ENCODE measurements around the gene GPATCH1.

Gene GPATCH1

GRCh38 chr19:33171916-33172359 lies 91.0 kb downstream of the GPATCH1 start:
- no peaks in the 10 kb centered on the region for H3K27me3 ChIP-seq (ENCODE audit: insufficient read depth, low read length, poor library complexity)
- H2AFZ ChIP-seq (ENCODE audit: low read depth, low read length): no peak overlapping the region
- DNase-seq (no peak), ATAC-seq (ENCODE audit: insufficient read depth, low read depth) (no peak)
- no peak overlapping the region for H3K27ac ChIP-seq (ENCODE audit: low read length)
- no peak overlapping the region for H3K9ac ChIP-seq (ENCODE audit: low read depth, low read length)
- H3K79me2 ChIP-seq (ENCODE audit: insufficient read depth, low read length): peaks cover 10% of the 10 kb centered on the region
- no peaks in the 10 kb centered on the region; the same call in 1 of the 2 replicates for H3K36me3 ChIP-seq (ENCODE audit: insufficient read depth, low read length)
- no peak overlapping the region for H3K4me3 ChIP-seq (ENCODE audit: low read depth in 1 of 2, low read length in 2 of 2)
- H4K20me1 ChIP-seq (ENCODE audit: insufficient read depth, low read length): no peaks in the 10 kb centered on the region
- no peak overlapping the region for H3K4me2 ChIP-seq (ENCODE audit: insufficient read depth, low read length)
- TF ChIP-seq EZH2 (IDR thresholded peaks at IDR 0.05; ENCODE audit: borderline replicate concordance, low read depth, low read length, severe bottlenecking) (no peak), CTCF (IDR thresholded peaks at IDR 0.05; ENCODE audit: borderline replicate concordance, extremely low read depth, low read length, poor library complexity, severe bottlenecking) (no peak)
- peaks cover 4% of the 10 kb centered on the region for H3K9me3 ChIP-seq (ENCODE audit: insufficient read depth, low read length, severe bottlenecking)
- peaks cover 28% of the 10 kb centered on the region for H3K4me1 ChIP-seq (ENCODE audit: insufficient read depth, low read length)

DNA sequence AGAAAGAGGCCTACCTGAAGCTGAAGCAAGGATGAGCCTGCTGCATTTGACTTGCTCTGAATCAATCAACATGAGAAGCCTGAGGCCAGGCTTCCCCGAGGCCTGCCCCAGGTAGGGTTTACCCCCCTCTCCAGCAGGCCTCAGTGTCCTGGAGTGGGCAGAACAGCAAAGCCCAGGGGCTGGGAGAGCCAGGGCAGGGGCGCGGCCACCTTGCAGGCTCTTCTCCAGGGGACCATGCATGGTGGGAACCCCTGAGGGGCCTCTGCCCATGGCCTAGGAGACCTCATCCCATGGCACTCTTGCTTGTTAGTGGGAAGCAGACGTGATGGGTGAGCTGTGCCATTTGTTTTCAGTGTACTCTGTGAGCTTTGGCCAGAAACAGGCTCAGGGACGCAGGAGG lies 93.2 kb downstream of the GPATCH1 start:
- Histone ChIP-seq H3K79me2 (ENCODE audit: insufficient read depth, low read length) (peaks cover 10% of the 10 kb centered on the region), H3K4me3 (ENCODE audit: low read depth in 1 of 2, low read length in 2 of 2) (no peak overlapping the region), H3K4me2 (ENCODE audit: insufficient read depth, low read length) (peak overlapping the region; percentile 20; the same call in 1 of the 2 replicates), H2AFZ (ENCODE audit: low read depth, low read length) (no peak overlapping the region), H3K9me3 (ENCODE audit: insufficient read depth, low read length, severe bottlenecking) (no peaks in the 10 kb centered on the region), H3K9ac (ENCODE audit: low read depth, low read length) (no peak overlapping the region), H3K4me1 (ENCODE audit: insufficient read depth, low read length) (peaks cover 41% of the 10 kb centered on the region), H3K27me3 (ENCODE audit: insufficient read depth, low read length, poor library complexity) (no peaks in the 10 kb centered on the region), H3K27ac (ENCODE audit: low read length) (no peak overlapping the region), H3K36me3 (ENCODE audit: insufficient read depth, low read length) (no peaks in the 10 kb centered on the region; the same call in 1 of the 2 replicates), H4K20me1 (ENCODE audit: insufficient read depth, low read length) (no peaks in the 10 kb centered on the region)
- DNase-seq (no peak), ATAC-seq (ENCODE audit: insufficient read depth, low read depth) (no peak)
- no peak for TF ChIP-seq CTCF (IDR thresholded peaks at IDR 0.05; ENCODE audit: borderline replicate concordance, extremely low read depth, low read length, poor library complexity, severe bottlenecking)
- no peak for TF ChIP-seq EZH2 (IDR thresholded peaks at IDR 0.05; ENCODE audit: borderline replicate concordance, low read depth, low read length, severe bottlenecking)

GRCh38 chr19:33175156-33175782 lies 94.3 kb downstream of the GPATCH1 start:
- Histone ChIP-seq H3K79me2 (ENCODE audit: insufficient read depth, low read length) (peaks cover 10% of the 10 kb centered on the region), H3K27me3 (ENCODE audit: insufficient read depth, low read length, poor library complexity) (no peaks in the 10 kb centered on the region), H4K20me1 (ENCODE audit: insufficient read depth, low read length) (no peaks in the 10 kb centered on the region), H3K9ac (ENCODE audit: low read depth, low read length) (peak overlapping the region; percentile 98; the same call in 1 of the 2 replicates), H3K4me1 (ENCODE audit: insufficient read depth, low read length) (peaks cover 41% of the 10 kb centered on the region), H3K4me3 (ENCODE audit: low read depth in 1 of 2, low read length in 2 of 2) (peak overlapping the region in 1 of 2 experiments; percentile 88; a peak in 2 of 4 replicates), H2AFZ (ENCODE audit: low read depth, low read length) (no peak overlapping the region), H3K27ac (ENCODE audit: low read length) (no peak overlapping the region), H3K4me2 (ENCODE audit: insufficient read depth, low read length) (peak overlapping the region; percentile 89), H3K9me3 (ENCODE audit: insufficient read depth, low read length, severe bottlenecking) (no peaks in the 10 kb centered on the region), H3K36me3 (ENCODE audit: insufficient read depth, low read length) (no peaks in the 10 kb centered on the region; the same call in 1 of the 2 replicates)
- ATAC-seq (ENCODE audit: insufficient read depth, low read depth) (no peak), DNase-seq (no peak)
- no peak for TF ChIP-seq EZH2 (IDR thresholded peaks at IDR 0.05; ENCODE audit: borderline replicate concordance, low read depth, low read length, severe bottlenecking)
- TF ChIP-seq CTCF (IDR thresholded peaks at IDR 0.05; ENCODE audit: borderline replicate concordance, extremely low read depth, low read length, poor library complexity, severe bottlenecking): no peak
